Smooth muscle cell (in vitro differentiated cells): ENCODE measurements around the gene REC114. TPM values are rescaled to one million over a fixed set of nuclear protein-coding genes. Genes with fewer than 3 reads are reported as not detected.
"Not testable (repeated sequence)": the region's sequence is repeated elsewhere in the genome, so short reads cannot be mapped to it uniquely, and the experiment has no call there.

Experiments
- DNase-seq: peaks from one replicate; lab custom pipeline; 2025; ENCODE audit not compliant: unreplicated experiment; lab: John Stamatoyannopoulos, UW
- H2AFZ ChIP-seq: fragments of 200-600 bp; sonication (generic); 2 replicates; pipeline ENCODE4 v1.6.0; 2016; ENCODE audit warnings: antibody characterized with exemption, low read depth, mild to moderate bottlenecking
- H3F3A ChIP-seq: fragments of 200-600 bp; sonication (generic); 2 replicates; pipeline ENCODE4 v1.6.0; 2017; ENCODE audit warnings: antibody characterized with exemption, low read depth
- H3K27ac ChIP-seq: fragments of 200-600 bp; sonication (generic); 2 replicates; pipeline ENCODE4 v1.5.1; 2016; ENCODE audit warnings: low read depth, mild to moderate bottlenecking
- H3K27me3 ChIP-seq: fragments of 200-600 bp; sonication (generic); 2 replicates; pipeline ENCODE4 v1.6.1; 2016; ENCODE audit warnings: low read depth, mild to moderate bottlenecking
- H3K36me3 ChIP-seq: fragments of 200-600 bp; sonication (generic); 2 replicates; pipeline ENCODE4 v1.5.1; 2016; ENCODE audit warnings: low read depth
- H3K4me1 ChIP-seq: fragments of 200-600 bp; sonication (generic); 2 replicates; pipeline ENCODE4 v1.5.1; 2016; ENCODE audit warnings: low read depth
- H3K4me2 ChIP-seq: fragments of 200-600 bp; sonication (generic); 2 replicates; pipeline ENCODE4 v1.6.0; 2016; ENCODE audit warnings: mild to moderate bottlenecking
- H3K4me3 ChIP-seq: fragments of 200-600 bp; sonication (generic); 2 replicates; pipeline ENCODE4 v1.5.1; 2016; ENCODE audit warnings: mild to moderate bottlenecking
- H3K79me2 ChIP-seq: fragments of 200-600 bp; sonication (generic); 2 replicates; pipeline ENCODE4 v1.6.0; 2016; ENCODE audit warnings: low read depth, mild to moderate bottlenecking
- H3K9ac ChIP-seq: fragments of 200-600 bp; sonication (generic); 2 replicates; pipeline ENCODE4 v1.6.0; 2016; ENCODE audit warnings: low read depth
- H3K9me3 ChIP-seq: fragments of 200-600 bp; sonication (generic); replicated peaks from 2 replicates; pipeline ENCODE4 v1.5.1; 2016; ENCODE audit warnings: low read depth
- H4K20me1 ChIP-seq: fragments of 200-600 bp; sonication (generic); 2 replicates; pipeline ENCODE4 v1.6.0; 2016; ENCODE audit warnings: low read depth
- CTCF ChIP-seq: fragments of 200-600 bp; sonication (generic); IDR thresholded peaks from 2 replicates; pipeline ENCODE4 v1.5.1; 2017; ENCODE audit warnings: borderline replicate concordance, mild to moderate bottlenecking, antibody characterized with exemption; ENCODE audit not compliant: insufficient read depth, poor library complexity, severe bottlenecking
- WGBS: methylation state at CpG from one replicate; pipeline ENCODE4 v1.1.7; 2016; ENCODE audit warnings: low lambda C conversion rate; 5-methylcytosine and 5-hydroxymethylcytosine counted together
- polyA plus RNA-seq: library from polyadenylated mRNA; unstranded; fragments of >200 nt; fragmentation: Nextera tagmentation; extraction: Ambion mirVana; gene quantifications from 2 replicates; pipeline ENCODE4 v1.2.1, GENCODE V29; 2016
- total RNA-seq: library from RNA; depleted of rRNA; stranded (reverse); fragments of >200 nt; gene quantifications from 2 replicates; pipeline ENCODE4 v1.2.3, GENCODE V29; 2014

REC114 gene
- total and polyA plus RNA-seq, 2 experiments from 2014 or later, result not detected

- peaks cover 2% of the 10 kb centered on the region for H3K27me3 ChIP-seq
- H2AFZ ChIP-seq, result no peak overlapping the region
- no peaks in the 10 kb centered on the region for H3F3A ChIP-seq
- TF ChIP-seq CTCF, result no peak
- H3K27ac ChIP-seq, result no peak overlapping the region
- no peaks in the 10 kb centered on the region for H3K9me3 ChIP-seq
- H3K9ac ChIP-seq, result no peak overlapping the region
- WGBS, result 74% methylated on average over 1 of the region's 1 CpG
- H4K20me1 ChIP-seq, result no peaks in the 10 kb centered on the region
- no peaks in the 10 kb centered on the region for H3K36me3 ChIP-seq
- H3K79me2 ChIP-seq, result no peaks in the 10 kb centered on the region
- no peak for DNase-seq
- no peaks in the 10 kb centered on the region for H3K4me1 ChIP-seq
- H3K4me3 ChIP-seq, result no peak overlapping the region
- H3K4me2 ChIP-seq, result no peak overlapping the region
Observed at GRCh38 chr15:73480050-73480449, 37.1 kb downstream of the REC114 start.

GRCh38 chr15:73482166-73482565 lies 39.2 kb downstream of the REC114 start:
- H3F3A ChIP-seq, result no peaks in the 10 kb centered on the region
- no peaks in the 10 kb centered on the region for H3K27me3 ChIP-seq
- no peaks in the 10 kb centered on the region for H3K36me3 ChIP-seq
- H3K9me3 ChIP-seq, result no peaks in the 10 kb centered on the region
- H3K4me1 ChIP-seq, result no peaks in the 10 kb centered on the region
- H3K27ac ChIP-seq, result no peak overlapping the region
- no peaks in the 10 kb centered on the region for H3K79me2 ChIP-seq
- no peak overlapping the region for H3K4me2 ChIP-seq
- H3K4me3 ChIP-seq, result no peak overlapping the region
- 89% methylated on average over 3 of the region's 3 CpGs for WGBS
- H3K9ac ChIP-seq, result no peak overlapping the region
- no peak for TF ChIP-seq CTCF
- DNase-seq, result no peak
- no peak overlapping the region for H2AFZ ChIP-seq
- H4K20me1 ChIP-seq, result no peaks in the 10 kb centered on the region

DNA sequence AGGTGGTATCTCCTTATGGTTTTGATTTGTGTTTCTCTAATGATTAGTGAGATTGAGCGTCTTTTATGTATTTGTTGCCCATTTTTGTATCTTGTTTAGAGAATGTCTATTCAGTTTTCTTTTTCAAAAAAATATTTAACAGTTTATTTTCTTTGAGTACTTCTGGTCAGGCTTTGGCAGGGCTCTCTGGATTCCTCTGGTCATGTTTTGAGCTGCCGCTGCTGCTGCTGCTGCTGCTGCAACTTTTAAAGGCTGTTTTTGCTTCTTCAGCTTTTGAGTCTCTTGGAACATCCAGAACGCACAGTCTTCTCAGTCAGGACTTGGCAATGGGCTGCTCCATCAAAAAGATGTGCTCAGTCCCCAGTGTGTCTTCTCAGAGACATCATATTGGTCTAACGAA lies 40.1 kb downstream of the REC114 start:
- Histone ChIP-seq H3K9me3 (no peaks in the 10 kb centered on the region), H3K4me1 (no peaks in the 10 kb centered on the region), H3K4me2 (no peak overlapping the region), H4K20me1 (no peaks in the 10 kb centered on the region), H3K4me3 (no peak overlapping the region), H2AFZ (no peak overlapping the region), H3F3A (no peaks in the 10 kb centered on the region), H3K79me2 (no peaks in the 10 kb centered on the region), H3K27ac (no peak overlapping the region), H3K27me3 (no peaks in the 10 kb centered on the region), H3K9ac (no peak overlapping the region), H3K36me3 (no peaks in the 10 kb centered on the region)
- no peak for DNase-seq
- WGBS, result 88% methylated on average over 4 of the region's 4 CpGs
- TF ChIP-seq CTCF, result no peak

- no peak for DNase-seq
- no peak overlapping the region for H3K4me3 ChIP-seq
- no peak overlapping the region for H3K27ac ChIP-seq
- H3K9me3 ChIP-seq, result no peaks in the 10 kb centered on the region
- H3K9ac ChIP-seq, result no peak overlapping the region
- H3K4me2 ChIP-seq, result no peak overlapping the region
- peaks cover 4% of the 10 kb centered on the region for H3K27me3 ChIP-seq
- 84% methylated on average over 5 of the region's 5 CpGs for WGBS
- H2AFZ ChIP-seq, result no peak overlapping the region
- no peaks in the 10 kb centered on the region for H3K79me2 ChIP-seq
- no peak for TF ChIP-seq CTCF
- no peaks in the 10 kb centered on the region for H3F3A ChIP-seq
- H4K20me1 ChIP-seq, result no peaks in the 10 kb centered on the region
- no peaks in the 10 kb centered on the region for H3K4me1 ChIP-seq
- no peaks in the 10 kb centered on the region for H3K36me3 ChIP-seq
Observed at GRCh38 chr15:73485372-73485771, 42.4 kb downstream of the REC114 start.

DNA sequence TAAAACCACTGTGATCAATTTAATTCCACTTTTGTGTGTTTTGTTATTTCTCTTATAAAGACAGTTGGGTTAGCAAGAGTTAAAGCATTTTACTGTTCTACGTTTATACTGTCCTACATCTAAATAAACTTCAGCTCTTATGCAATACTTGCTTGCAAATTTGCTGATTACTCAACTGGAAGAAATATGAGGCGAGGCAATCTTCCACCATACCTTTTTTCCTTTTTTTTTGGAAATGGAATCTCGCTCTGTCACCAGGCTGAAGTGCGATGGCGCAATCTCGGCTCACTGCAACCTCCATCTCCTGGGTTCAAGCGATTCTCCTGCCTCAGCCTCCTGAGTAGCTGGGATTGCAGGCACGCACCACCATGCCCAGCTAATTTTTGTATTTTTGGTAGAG lies 42.9 kb downstream of the REC114 start:
- H3K9ac ChIP-seq, H3K4me1 ChIP-seq, H3K4me2 ChIP-seq, H3F3A ChIP-seq, H3K27me3 ChIP-seq, H3K27ac ChIP-seq, H4K20me1 ChIP-seq, H3K9me3 ChIP-seq, H3K36me3 ChIP-seq, H2AFZ ChIP-seq, H3K4me3 ChIP-seq, DNase-seq, H3K79me2 ChIP-seq: not testable (repeated sequence)
- 81% methylated on average over 8 of the region's 8 CpGs for WGBS
